ENCODE measurements around the gene C1QB.

- TF ChIP-seq CTCF (IDR thresholded peaks at IDR 0.05) (no peak), POLR2A (IDR thresholded peaks at IDR 0.05) (no peak)
Measured at GRCh38 chr1:22629886-22630285, 23.1 kb upstream of the C1QB start.

Data from right lobe of liver (tissue), 4 donors.